IPS-20b (cell line): ENCODE results near the gene ATG16L2.

Experiments used
- H3K27ac ChIP-seq: one replicate; pipeline ENCODE4 v1.5.1; 2013; ENCODE audit warnings: low read length
- H3K27me3 ChIP-seq: 2 replicates; pipeline ENCODE4 v1.6.1; 2013; ENCODE audit warnings: mild to moderate bottlenecking, low read length, inconsistent platforms; ENCODE audit not compliant: insufficient read depth
- H3K36me3 ChIP-seq: 2 replicates; pipeline ENCODE4 v1.6.1; 2013; ENCODE audit warnings: low read depth, mild to moderate bottlenecking, inconsistent platforms, low read length, moderate library complexity; ENCODE audit not compliant: insufficient read depth
- H3K4me1 ChIP-seq: 2 replicates; pipeline ENCODE4 v1.6.1; 2013; ENCODE audit warnings: mild to moderate bottlenecking, control low read depth, inconsistent platforms, low read length, moderate library complexity; ENCODE audit not compliant: insufficient read depth
- H3K4me3 ChIP-seq: 2 replicates; pipeline ENCODE4 v1.5.1; 2013; ENCODE audit warnings: mild to moderate bottlenecking, low read length, inconsistent platforms
- H3K9ac ChIP-seq: 2 replicates; pipeline ENCODE4 v1.6.1; 2013; ENCODE audit warnings: low read depth, mild to moderate bottlenecking, inconsistent platforms, low read length, moderate library complexity
- H3K9me3 ChIP-seq: 2 replicates; pipeline ENCODE4 v1.6.1; 2013; ENCODE audit warnings: mild to moderate bottlenecking, low read depth, low read length, inconsistent platforms; ENCODE audit not compliant: insufficient read depth

Gene ATG16L2

GRCh38 chr11:72860592-72860991, 46.4 kb downstream of the ATG16L2 start:
- no peaks in the 10 kb centered on the region for H3K27me3 ChIP-seq
- H3K27ac ChIP-seq, result no peak overlapping the region
- peaks cover 2% of the 10 kb centered on the region; the same call in 1 of the 2 replicates for H3K4me1 ChIP-seq
- no peaks in the 10 kb centered on the region for H3K9me3 ChIP-seq
- H3K4me3 ChIP-seq, result no peak overlapping the region
- H3K36me3 ChIP-seq, result no peaks in the 10 kb centered on the region
- no peak overlapping the region for H3K9ac ChIP-seq

GRCh38 chr11:72863091-72863490, 48.9 kb downstream of the ATG16L2 start:
- no peak overlapping the region for H3K4me3 ChIP-seq
- no peak overlapping the region for H3K9ac ChIP-seq
- H3K4me1 ChIP-seq, result peaks cover 2% of the 10 kb centered on the region; the same call in 1 of the 2 replicates
- H3K36me3 ChIP-seq, result no peaks in the 10 kb centered on the region
- H3K9me3 ChIP-seq, result no peaks in the 10 kb centered on the region
- no peaks in the 10 kb centered on the region for H3K27me3 ChIP-seq
- H3K27ac ChIP-seq, result no peak overlapping the region

GRCh38 chr11:72863916-72864315, 49.7 kb downstream of the ATG16L2 start:
- Histone ChIP-seq H3K4me3 (no peak overlapping the region), H3K9me3 (no peaks in the 10 kb centered on the region), H3K27me3 (no peaks in the 10 kb centered on the region), H3K27ac (no peak overlapping the region), H3K9ac (no peak overlapping the region), H3K36me3 (no peaks in the 10 kb centered on the region), H3K4me1 (peaks cover 2% of the 10 kb centered on the region; the same call in 1 of the 2 replicates)

- no peak overlapping the region for H3K27ac ChIP-seq
Observed at GRCh38 chr11:72864702-72865655, 50.8 kb downstream of the ATG16L2 start.

GRCh38 chr11:72867970-72868369, 53.8 kb downstream of the ATG16L2 start:
- Histone ChIP-seq H3K27ac (no peak overlapping the region), H3K9me3 (no peaks in the 10 kb centered on the region), H3K27me3 (no peaks in the 10 kb centered on the region), H3K4me1 (no peaks in the 10 kb centered on the region), H3K4me3 (no peak overlapping the region), H3K36me3 (no peaks in the 10 kb centered on the region), H3K9ac (no peak overlapping the region)

More at GRCh38 chr11:72864702-72865655, 50.8 kb downstream of the ATG16L2 start:
- Histone ChIP-seq H3K36me3 (no peaks in the 10 kb centered on the region), H3K27me3 (no peaks in the 10 kb centered on the region), H3K4me1 (peaks cover 2% of the 10 kb centered on the region; the same call in 1 of the 2 replicates), H3K4me3 (no peak overlapping the region), H3K9ac (no peak overlapping the region), H3K9me3 (no peaks in the 10 kb centered on the region)

GRCh38 chr11:72869831-72870230, 55.6 kb downstream of the ATG16L2 start:
- H3K9ac ChIP-seq, result no peak overlapping the region
- no peaks in the 10 kb centered on the region for H3K9me3 ChIP-seq
- no peak overlapping the region for H3K27ac ChIP-seq
- no peaks in the 10 kb centered on the region for H3K36me3 ChIP-seq
- H3K4me1 ChIP-seq, result no peaks in the 10 kb centered on the region
- no peak overlapping the region for H3K4me3 ChIP-seq
- no peaks in the 10 kb centered on the region for H3K27me3 ChIP-seq

- H3K27ac ChIP-seq, result no peak overlapping the region
Observed at GRCh38 chr11:72871119-72871518, 56.9 kb downstream of the ATG16L2 start.

GRCh38 chr11:72872012-72872411, 57.8 kb downstream of the ATG16L2 start:
- Histone ChIP-seq H3K27me3 (no peaks in the 10 kb centered on the region), H3K27ac (no peak overlapping the region), H3K4me1 (no peaks in the 10 kb centered on the region), H3K36me3 (no peaks in the 10 kb centered on the region), H3K9me3 (no peaks in the 10 kb centered on the region), H3K9ac (no peak overlapping the region), H3K4me3 (no peak overlapping the region)

More at GRCh38 chr11:72871119-72871518, 56.9 kb downstream of the ATG16L2 start:
- H3K36me3 ChIP-seq, result no peaks in the 10 kb centered on the region
- H3K4me1 ChIP-seq, result no peaks in the 10 kb centered on the region
- no peak overlapping the region for H3K9ac ChIP-seq
- H3K9me3 ChIP-seq, result no peaks in the 10 kb centered on the region
- no peaks in the 10 kb centered on the region for H3K27me3 ChIP-seq
- no peak overlapping the region for H3K4me3 ChIP-seq

- no peaks in the 10 kb centered on the region for H3K9me3 ChIP-seq
- H3K4me1 ChIP-seq, result no peaks in the 10 kb centered on the region
- no peak overlapping the region for H3K27ac ChIP-seq
- H3K4me3 ChIP-seq, result no peak overlapping the region
- H3K36me3 ChIP-seq, result no peaks in the 10 kb centered on the region
- no peaks in the 10 kb centered on the region for H3K27me3 ChIP-seq
- H3K9ac ChIP-seq, result no peak overlapping the region
Observed at GRCh38 chr11:72875736-72876135, 61.5 kb downstream of the ATG16L2 start.

GRCh38 chr11:72876147-72876546, 61.9 kb downstream of the ATG16L2 start:
- Histone ChIP-seq H3K9ac (no peak overlapping the region), H3K9me3 (no peaks in the 10 kb centered on the region), H3K4me3 (no peak overlapping the region), H3K36me3 (no peaks in the 10 kb centered on the region), H3K4me1 (no peaks in the 10 kb centered on the region), H3K27ac (no peak overlapping the region), H3K27me3 (no peaks in the 10 kb centered on the region)
